ENCODE results near the gene C16orf74. TPM values are rescaled to one million over a fixed set of nuclear protein-coding genes. Genes with fewer than 3 reads are reported as not detected.

The C16orf74 gene
- total and polyA plus RNA-seq, 2 experiments from 2014 or later, result 3.8 to 7.0 TPM

GRCh38 chr16:85716022-85716679, 34.7 kb downstream of the C16orf74 start:
- Histone ChIP-seq H3K36me3 (ENCODE audit: low read depth) (no peaks in the 10 kb centered on the region), H3K27me3 (replicated peaks; ENCODE audit: insufficient read depth) (no peaks in the 10 kb centered on the region), H3K4me2 (ENCODE audit: unreplicated experiment) (no peak overlapping the region), H4K20me1 (ENCODE audit: insufficient read depth) (no peaks in the 10 kb centered on the region), H3K4me1 (ENCODE audit: insufficient read depth) (no peaks in the 10 kb centered on the region), H2AFZ (no peak overlapping the region), H3K27ac (no peak overlapping the region), H3K9ac (no peak overlapping the region), H3K79me2 (ENCODE audit: insufficient read depth) (no peaks in the 10 kb centered on the region), H3F3A (ENCODE audit: insufficient read depth) (no peaks in the 10 kb centered on the region), H3K4me3 (no peak overlapping the region), H3K9me3 (ENCODE audit: low read depth) (no peaks in the 10 kb centered on the region), H3K9me2 (ENCODE audit: insufficient read depth) (no peaks in the 10 kb centered on the region)
- 56 to 59% methylated on average over 9 of the region's 9 CpGs for WGBS, 2 experiments (ENCODE audit: low coverage in 1 of 2, low lambda C conversion rate in 2 of 2, missing lambda C conversion rate in 2 of 2)
- in situ Hi-C loops (cut with MboI), result no loop called here
- TF ChIP-seq EZH2 (IDR thresholded peaks at IDR 0.05; ENCODE audit: insufficient read depth, poor library complexity, severe bottlenecking) (no peak), EZH2phosphoT487 (IDR thresholded peaks at IDR 0.05; ENCODE audit: insufficient read depth, low read depth) (no peak)
- DNase-seq, result no peak

GRCh38 chr16:85715169-85716021, 35.5 kb downstream of the C16orf74 start:
- no peaks in the 10 kb centered on the region for H4K20me1 ChIP-seq (ENCODE audit: insufficient read depth)
- H3K4me2 ChIP-seq (ENCODE audit: unreplicated experiment), result no peak overlapping the region
- H3K27ac ChIP-seq, result no peak overlapping the region
- TF ChIP-seq EZH2phosphoT487 (IDR thresholded peaks at IDR 0.05; ENCODE audit: insufficient read depth, low read depth) (no peak), EZH2 (IDR thresholded peaks at IDR 0.05; ENCODE audit: insufficient read depth, poor library complexity, severe bottlenecking) (no peak)
- H3K36me3 ChIP-seq (ENCODE audit: low read depth), result no peaks in the 10 kb centered on the region
- H3K9me3 ChIP-seq (ENCODE audit: low read depth), result no peaks in the 10 kb centered on the region
- WGBS, 2 experiments (ENCODE audit: low coverage in 1 of 2, low lambda C conversion rate in 2 of 2, missing lambda C conversion rate in 2 of 2), result 83 to 84% methylated on average over 22 of the region's 22 CpGs
- DNase-seq, result no peak
- no peaks in the 10 kb centered on the region for H3K27me3 ChIP-seq (replicated peaks; ENCODE audit: insufficient read depth)
- in situ Hi-C loops (cut with MboI), result no loop called here
- no peaks in the 10 kb centered on the region for H3K9me2 ChIP-seq (ENCODE audit: insufficient read depth)
- no peaks in the 10 kb centered on the region for H3F3A ChIP-seq (ENCODE audit: insufficient read depth)
- H3K4me3 ChIP-seq, result no peak overlapping the region
- no peak overlapping the region for H3K9ac ChIP-seq
- no peaks in the 10 kb centered on the region for H3K79me2 ChIP-seq (ENCODE audit: insufficient read depth)
- H2AFZ ChIP-seq, result no peak overlapping the region
- no peaks in the 10 kb centered on the region for H3K4me1 ChIP-seq (ENCODE audit: insufficient read depth)

- Histone ChIP-seq H3K9me2 (ENCODE audit: insufficient read depth) (no peaks in the 10 kb centered on the region), H3K27me3 (replicated peaks; ENCODE audit: insufficient read depth) (no peaks in the 10 kb centered on the region), H3K27ac (no peak overlapping the region), H3K9ac (no peak overlapping the region), H2AFZ (no peak overlapping the region), H3F3A (ENCODE audit: insufficient read depth) (no peaks in the 10 kb centered on the region), H3K4me3 (no peak overlapping the region), H3K9me3 (ENCODE audit: low read depth) (no peaks in the 10 kb centered on the region), H3K4me2 (ENCODE audit: unreplicated experiment) (no peak overlapping the region), H3K36me3 (ENCODE audit: low read depth) (no peaks in the 10 kb centered on the region), H4K20me1 (ENCODE audit: insufficient read depth) (no peaks in the 10 kb centered on the region), H3K79me2 (ENCODE audit: insufficient read depth) (no peaks in the 10 kb centered on the region), H3K4me1 (ENCODE audit: insufficient read depth) (no peaks in the 10 kb centered on the region)
- 69% methylated on average over 9 of the region's 9 CpGs for WGBS, 2 experiments (ENCODE audit: low coverage in 1 of 2, low lambda C conversion rate in 2 of 2, missing lambda C conversion rate in 2 of 2)
- in situ Hi-C loops (cut with MboI), result no loop called here
- no peak for DNase-seq
- TF ChIP-seq EZH2 (IDR thresholded peaks at IDR 0.05; ENCODE audit: insufficient read depth, poor library complexity, severe bottlenecking) (no peak), EZH2phosphoT487 (IDR thresholded peaks at IDR 0.05; ENCODE audit: insufficient read depth, low read depth) (no peak)
These were observed 38.1 kb downstream of the C16orf74 start for GRCh38 chr16:85712801-85713200.

- Histone ChIP-seq H3K27ac (no peak overlapping the region), H3K9ac (no peak overlapping the region), H2AFZ (no peak overlapping the region), H3K9me2 (ENCODE audit: insufficient read depth) (no peaks in the 10 kb centered on the region), H3K79me2 (ENCODE audit: insufficient read depth) (no peaks in the 10 kb centered on the region), H3K27me3 (replicated peaks; ENCODE audit: insufficient read depth) (no peaks in the 10 kb centered on the region), H3K4me1 (ENCODE audit: insufficient read depth) (no peaks in the 10 kb centered on the region), H4K20me1 (ENCODE audit: insufficient read depth) (no peaks in the 10 kb centered on the region), H3K36me3 (ENCODE audit: low read depth) (no peaks in the 10 kb centered on the region), H3K4me3 (no peak overlapping the region), H3K9me3 (ENCODE audit: low read depth) (no peaks in the 10 kb centered on the region), H3K4me2 (ENCODE audit: unreplicated experiment) (no peak overlapping the region), H3F3A (ENCODE audit: insufficient read depth) (no peaks in the 10 kb centered on the region)
- no peak for TF ChIP-seq EZH2phosphoT487 (IDR thresholded peaks at IDR 0.05; ENCODE audit: insufficient read depth, low read depth)
- no peak for TF ChIP-seq EZH2 (IDR thresholded peaks at IDR 0.05; ENCODE audit: insufficient read depth, poor library complexity, severe bottlenecking)
- in situ Hi-C loops (cut with MboI), result no loop called here
- no peak for DNase-seq
- 96 to 99% methylated on average over 6 of the region's 6 CpGs for WGBS, 2 experiments (ENCODE audit: low coverage in 1 of 2, low lambda C conversion rate in 2 of 2, missing lambda C conversion rate in 2 of 2)
These were observed 38.8 kb downstream of the C16orf74 start for GRCh38 chr16:85711982-85712587.

Measured in GM23248 (cell line).